GM06990 (cell line): ENCODE results near the gene GLRX5.

Source experiments
- DNase-seq: peaks from one replicate; pipeline ENCODE4 v3.0.0-alpha.2; 2011; ENCODE audit not compliant: insufficient read length; ENCODE audit errors: extremely low read depth
- H3K27me3 ChIP-seq: replicated peaks from 2 replicates; pipeline ENCODE4 v1.6.0; 2011; ENCODE audit warnings: low read length; ENCODE audit not compliant: control insufficient read depth, insufficient read depth
- H3K36me3 ChIP-seq: 2 replicates; pipeline ENCODE4 v1.5.1; 2011; ENCODE audit warnings: low read length; ENCODE audit not compliant: control insufficient read depth, insufficient read depth
- H3K4me3 ChIP-seq: replicated peaks from 2 replicates; pipeline ENCODE4 v1.5.1; 2011; ENCODE audit warnings: low read depth, mild to moderate bottlenecking, control low read depth, low read length
- TF ChIP-seq, protein P1 (sequence below): IDR thresholded peaks from 2 replicates; pipeline ENCODE4 v1.5.1; 2011; ENCODE audit warnings: low read length, control low read depth, mild to moderate bottlenecking, inconsistent platforms; ENCODE audit not compliant: insufficient read depth, poor library complexity, severe bottlenecking

Gene GLRX5

GRCh38 chr14:95534299-95535225, at the start of gene GLRX5:
TSS of gene GLRX5 (plus strand) at chr14:95535050. CDS start at chr14:95535090, 40 bp downstream.
- Histone ChIP-seq H3K27me3 (no peaks in the 10 kb centered on the region), H3K36me3 (peaks cover 3% of the 10 kb centered on the region; the same call in 1 of the 2 replicates), H3K4me3 (peak within 1 kb of the TSS; percentile 93)
- DNase-seq, result peak; percentile 99
- TF ChIP-seq, protein P1, sequence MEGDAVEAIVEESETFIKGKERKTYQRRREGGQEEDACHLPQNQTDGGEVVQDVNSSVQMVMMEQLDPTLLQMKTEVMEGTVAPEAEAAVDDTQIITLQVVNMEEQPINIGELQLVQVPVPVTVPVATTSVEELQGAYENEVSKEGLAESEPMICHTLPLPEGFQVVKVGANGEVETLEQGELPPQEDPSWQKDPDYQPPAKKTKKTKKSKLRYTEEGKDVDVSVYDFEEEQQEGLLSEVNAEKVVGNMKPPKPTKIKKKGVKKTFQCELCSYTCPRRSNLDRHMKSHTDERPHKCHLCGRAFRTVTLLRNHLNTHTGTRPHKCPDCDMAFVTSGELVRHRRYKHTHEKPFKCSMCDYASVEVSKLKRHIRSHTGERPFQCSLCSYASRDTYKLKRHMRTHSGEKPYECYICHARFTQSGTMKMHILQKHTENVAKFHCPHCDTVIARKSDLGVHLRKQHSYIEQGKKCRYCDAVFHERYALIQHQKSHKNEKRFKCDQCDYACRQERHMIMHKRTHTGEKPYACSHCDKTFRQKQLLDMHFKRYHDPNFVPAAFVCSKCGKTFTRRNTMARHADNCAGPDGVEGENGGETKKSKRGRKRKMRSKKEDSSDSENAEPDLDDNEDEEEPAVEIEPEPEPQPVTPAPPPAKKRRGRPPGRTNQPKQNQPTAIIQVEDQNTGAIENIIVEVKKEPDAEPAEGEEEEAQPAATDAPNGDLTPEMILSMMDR, result no peak

- DNase-seq, result no peak
- TF ChIP-seq, protein P1, result no peak
- H3K4me3 ChIP-seq, result no peak overlapping the region
- peaks cover 12% of the 10 kb centered on the region for H3K36me3 ChIP-seq
- H3K27me3 ChIP-seq, result no peaks in the 10 kb centered on the region
Observed at GRCh38 chr14:95485222-95485819, 49.5 kb upstream of the GLRX5 start.

GRCh38 chr14:95486875-95487668, 47.8 kb upstream of the GLRX5 start:
- TF ChIP-seq, protein P1, result no peak
- Histone ChIP-seq H3K27me3 (no peaks in the 10 kb centered on the region), H3K4me3 (no peak overlapping the region), H3K36me3 (peaks cover 13% of the 10 kb centered on the region)
- no peak for DNase-seq

DNA sequence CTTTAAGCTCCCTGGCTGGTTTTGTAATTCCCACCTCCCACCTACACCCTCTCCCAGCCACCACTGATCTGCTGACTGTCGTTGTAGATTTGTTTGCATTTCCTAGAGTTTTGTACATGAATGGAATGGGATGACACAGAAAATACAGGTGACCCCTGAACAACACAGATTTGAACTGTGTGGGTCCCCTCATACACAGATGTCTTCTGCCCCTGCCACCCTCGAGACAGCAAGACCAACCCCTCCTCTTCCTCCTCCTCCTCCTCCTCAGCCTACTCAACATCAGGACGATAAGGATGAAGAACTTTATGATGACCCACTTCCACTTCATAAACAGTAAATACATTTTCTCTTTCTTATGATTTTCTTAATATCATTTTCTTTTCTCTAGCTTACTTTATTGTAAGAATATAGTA, 47.2 kb upstream of the GLRX5 start:
- TF ChIP-seq, protein P1, result no peak
- H3K4me3 ChIP-seq, result no peak overlapping the region

GRCh38 chr14:95488376-95489213, 46.3 kb upstream of the GLRX5 start:
- TF ChIP-seq, protein P1, result no peak
- DNase-seq, result no peak
- Histone ChIP-seq H3K36me3 (peaks cover 13% of the 10 kb centered on the region), H3K4me3 (no peak overlapping the region), H3K27me3 (no peaks in the 10 kb centered on the region)

More for the DNA sequence above, 47.2 kb upstream of the GLRX5 start:
- peaks cover 13% of the 10 kb centered on the region for H3K36me3 ChIP-seq
- H3K27me3 ChIP-seq, result no peaks in the 10 kb centered on the region
- no peak for DNase-seq
